Medulla oblongata (tissue), 1 donor: ENCODE measurements around the gene RHD.
"Not testable (repeated sequence)": the region's sequence is repeated elsewhere in the genome, so short reads cannot be mapped to it uniquely, and the experiment has no call there.

ENCODE experiments used
- DNase-seq: peaks from one replicate; pipeline ENCODE4 v3.0.0-alpha.2; 2015; ENCODE audit errors: extremely low spot score

The RHD gene

DNA sequence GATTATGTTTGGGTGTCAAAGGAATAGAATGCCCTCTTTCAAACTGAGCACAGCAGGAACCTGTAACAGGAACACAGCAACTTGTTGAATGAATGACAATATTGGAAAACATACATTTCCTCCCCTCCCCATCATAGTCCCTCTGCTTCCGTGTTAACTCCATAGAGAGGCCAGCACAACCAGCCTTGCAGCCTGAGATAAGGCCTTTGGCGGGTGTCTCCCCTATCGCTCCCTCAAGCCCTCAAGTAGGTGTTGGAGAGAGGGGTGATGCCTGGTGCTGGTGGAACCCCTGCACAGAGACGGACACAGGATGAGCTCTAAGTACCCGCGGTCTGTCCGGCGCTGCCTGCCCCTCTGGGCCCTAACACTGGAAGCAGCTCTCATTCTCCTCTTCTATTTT lies at the start of gene RHD:
Gene RHD, plus strand, starts transcription at position 272 of the 400 bp plus-strand sequence. Its CDS starts 39 bp downstream, at position 311.
- DNase-seq: not testable (repeated sequence)

GRCh38 chr1:25222606-25223005 lies 49.7 kb upstream of the RHD start:
- DNase-seq: no peak

DNA sequence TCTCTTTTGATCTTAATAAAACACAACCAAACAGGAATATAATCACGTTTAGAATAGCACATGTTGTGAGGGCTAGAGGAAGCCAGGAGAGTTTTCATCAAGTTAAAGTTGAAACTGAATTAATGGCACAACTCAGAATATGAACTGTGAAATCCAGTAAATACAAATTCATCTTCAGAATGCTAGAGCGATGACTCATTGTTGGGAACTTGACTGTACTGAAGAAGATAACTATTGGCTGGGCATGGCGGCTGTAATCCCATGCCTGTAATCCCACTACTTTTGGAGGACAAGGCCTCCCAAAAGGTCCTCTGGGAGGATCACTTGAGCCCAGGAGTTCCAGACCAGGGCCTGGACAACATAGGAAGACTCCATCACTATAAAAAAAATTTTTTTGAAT lies 48.8 kb upstream of the RHD start:
- no peak for DNase-seq

GRCh38 chr1:25232027-25232865 lies 40.1 kb upstream of the RHD start, which contains the start of gene SYF2:
TSS of gene SYF2 (minus strand) at chr1:25232502. CDS start at chr1:25232467, 35 bp downstream.
- peak; percentile 97 for DNase-seq

DNA sequence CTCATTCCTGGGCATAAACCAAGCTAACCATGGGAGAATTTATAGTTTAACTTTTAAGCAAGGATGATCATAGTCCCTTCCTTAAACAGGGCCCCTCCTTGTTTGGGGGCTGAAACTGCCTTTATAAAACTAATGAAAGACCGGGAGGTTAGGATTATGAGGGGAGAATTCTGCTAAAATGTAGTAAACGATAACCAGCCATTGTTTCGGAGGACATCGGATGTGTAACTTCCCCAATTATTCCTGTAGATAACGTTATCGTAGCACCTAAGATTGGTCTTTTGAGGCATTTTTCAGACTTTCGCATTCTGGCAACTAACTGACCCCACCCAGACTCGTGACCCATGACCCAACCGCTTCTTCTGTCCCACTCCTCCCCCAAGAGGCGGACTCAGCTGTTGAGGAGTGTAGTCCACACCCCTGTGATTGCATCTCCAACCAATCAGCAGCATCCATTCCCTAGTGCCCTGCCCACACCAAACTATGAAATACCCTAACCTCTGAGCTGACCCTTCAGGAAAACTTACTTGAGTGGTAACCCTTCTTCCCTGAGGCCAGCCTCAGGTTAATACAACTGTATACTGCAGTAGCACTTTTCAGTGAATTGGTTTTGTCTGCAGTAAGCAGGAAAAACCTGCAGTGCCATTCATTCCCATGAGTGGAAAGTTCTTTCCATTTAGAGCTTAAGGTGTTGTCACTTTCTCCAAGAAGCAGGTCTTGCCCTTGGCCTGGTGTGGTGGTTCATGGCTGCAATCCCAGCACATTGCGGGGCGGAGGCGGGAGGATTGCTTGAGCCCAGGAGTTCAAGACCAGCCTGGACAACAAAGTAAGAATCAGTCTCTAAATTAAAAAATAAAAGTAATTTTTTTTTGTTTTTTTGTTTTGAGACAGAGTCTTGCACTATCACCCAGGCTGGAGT lies 39.2 kb upstream of the RHD start:
- DNase-seq: peak; percentile 92

GRCh38 chr1:25235411-25235810 lies 36.9 kb upstream of the RHD start:
- not testable (repeated sequence) for DNase-seq

DNA sequence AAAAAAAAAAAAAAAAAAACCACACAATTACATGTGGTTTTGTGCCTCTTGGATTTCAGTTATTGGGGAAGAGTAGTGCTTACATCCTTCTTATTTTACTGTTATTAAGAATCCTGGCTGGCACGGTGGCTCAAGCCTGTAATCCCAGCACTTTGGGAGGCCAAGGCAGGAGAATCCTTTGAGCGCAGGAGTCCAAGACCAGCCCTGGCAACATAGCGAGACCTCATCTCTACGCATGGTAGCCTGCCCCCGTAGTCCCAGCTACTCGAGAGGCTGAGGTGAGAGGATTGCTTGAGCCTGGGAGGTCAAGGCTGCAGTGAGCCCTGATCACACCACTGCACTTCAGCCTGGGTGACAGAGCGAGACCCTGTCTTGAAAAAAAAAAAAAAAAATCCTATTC lies 36.0 kb upstream of the RHD start:
- DNase-seq: not testable (repeated sequence)

- DNase-seq: no peak
Observed at GRCh38 chr1:25238046-25238445, 34.3 kb upstream of the RHD start.

GRCh38 chr1:25239681-25240541 lies 32.4 kb upstream of the RHD start:
- peak; percentile 88 for DNase-seq

- DNase-seq: no peak
Observed at GRCh38 chr1:25243907-25244306, 28.4 kb upstream of the RHD start.

DNA sequence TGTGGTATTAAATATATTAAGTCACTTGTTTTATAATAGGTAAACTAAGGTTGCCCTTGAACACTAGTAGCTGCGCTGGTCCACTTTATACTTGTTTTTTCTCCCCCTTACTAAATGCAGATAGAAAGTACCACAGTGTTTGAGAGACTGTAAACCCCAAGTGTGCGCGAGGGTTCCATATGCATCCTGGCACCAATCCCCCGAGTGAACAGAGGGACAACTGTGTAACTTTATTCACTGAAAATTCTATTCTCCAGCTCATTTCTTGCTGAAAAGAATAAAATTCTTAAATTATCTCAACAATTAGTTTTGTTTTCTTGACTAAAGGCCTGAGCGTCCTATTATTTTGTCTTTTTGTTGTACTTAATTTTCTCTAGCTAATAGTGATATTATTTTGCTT lies 26.9 kb upstream of the RHD start:
- DNase-seq: peak; percentile 49

GRCh38 chr1:25245809-25246599 lies 26.3 kb upstream of the RHD start:
- no peak for DNase-seq

- DNase-seq: no peak
Observed at GRCh38 chr1:25246600-25247023, 25.7 kb upstream of the RHD start.

DNA sequence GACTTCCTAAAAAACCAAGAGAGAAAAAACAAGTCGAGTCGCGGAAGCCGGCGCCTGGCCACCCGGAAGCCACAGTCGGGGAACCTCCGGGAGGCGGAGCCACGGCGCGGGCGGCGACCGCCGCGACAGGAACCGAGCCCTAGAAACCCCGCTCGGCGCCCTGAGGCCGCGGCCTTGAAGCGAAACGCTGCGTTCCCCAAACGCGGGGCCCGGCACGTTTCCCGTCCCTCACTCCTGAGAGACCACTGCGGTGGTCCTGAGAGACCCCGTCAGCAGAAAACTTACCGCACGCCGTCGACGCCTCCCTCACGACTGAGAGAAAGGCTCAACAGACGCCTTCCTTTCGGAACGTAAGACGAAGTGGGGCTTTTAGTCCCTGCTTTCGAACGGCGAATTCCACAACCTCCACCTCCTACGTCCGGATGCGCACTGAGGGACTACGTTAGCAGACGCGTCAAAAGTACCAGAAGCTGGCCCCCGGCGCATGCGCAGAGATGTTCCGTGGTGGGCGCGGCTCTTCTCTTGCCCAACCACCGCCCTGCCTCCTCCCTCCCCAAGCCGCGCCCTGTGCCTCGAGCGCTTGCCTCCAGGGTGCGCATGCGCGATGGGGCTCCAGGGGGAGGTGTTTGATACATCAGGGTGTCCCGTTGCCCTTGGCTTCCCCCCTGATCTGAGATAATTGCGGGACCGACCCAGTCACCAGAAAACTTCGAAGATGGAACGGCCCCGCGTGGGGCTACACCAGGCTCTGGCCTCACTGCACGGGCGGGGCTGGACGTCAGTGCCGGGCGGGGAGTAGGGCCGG lies 25.1 kb upstream of the RHD start, which contains the start of gene RSRP1:
Gene RSRP1, minus strand, starts transcription at position 431 of the 805 bp plus-strand sequence. CDS start 491 bp downstream, outside the sequence.
- peak; percentile 100 for DNase-seq

DNA sequence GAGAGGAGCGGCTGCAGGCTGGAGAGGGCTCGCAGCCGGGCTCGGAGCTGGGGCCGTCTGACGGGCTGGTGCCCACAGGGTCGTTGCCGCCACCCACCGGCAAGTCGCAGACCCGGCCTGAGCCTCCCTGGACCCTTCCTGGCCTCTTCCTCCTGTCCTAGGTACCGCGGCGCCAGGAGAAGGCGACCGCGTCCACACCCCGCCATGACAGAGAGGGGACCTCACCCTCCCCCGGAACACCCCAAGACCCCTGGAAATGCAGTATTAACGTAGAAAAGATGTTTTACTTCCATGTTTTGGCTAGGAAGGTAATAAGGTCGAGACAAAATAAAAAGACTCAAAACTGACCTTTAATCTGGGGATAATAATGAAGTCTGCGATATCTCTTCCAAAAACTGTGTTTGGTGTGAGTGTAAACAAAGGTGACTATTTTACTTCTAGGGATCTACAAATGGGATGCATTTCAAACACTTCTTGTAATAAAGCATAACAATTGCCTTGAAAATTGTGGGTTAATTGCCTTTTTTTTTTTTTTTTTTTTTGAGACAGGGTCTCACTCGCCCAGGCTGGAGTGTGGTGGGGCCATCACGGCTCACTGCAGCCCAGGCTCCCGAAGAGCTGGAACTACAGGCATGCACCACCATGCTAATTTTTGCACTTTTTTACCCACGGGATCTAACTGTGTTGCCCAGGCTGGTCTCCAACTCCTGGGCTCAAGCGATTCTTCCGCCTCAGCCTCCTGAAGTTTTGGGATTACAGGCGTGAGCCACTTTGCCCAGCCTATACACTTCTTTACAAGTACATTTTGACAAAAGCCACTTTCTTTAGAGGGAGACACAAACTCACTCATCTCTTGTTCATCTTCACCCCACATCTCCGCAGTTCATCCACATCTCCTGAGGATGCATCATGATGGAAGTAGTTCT lies 24.2 kb upstream of the RHD start:
- DNase-seq: no peak

DNA sequence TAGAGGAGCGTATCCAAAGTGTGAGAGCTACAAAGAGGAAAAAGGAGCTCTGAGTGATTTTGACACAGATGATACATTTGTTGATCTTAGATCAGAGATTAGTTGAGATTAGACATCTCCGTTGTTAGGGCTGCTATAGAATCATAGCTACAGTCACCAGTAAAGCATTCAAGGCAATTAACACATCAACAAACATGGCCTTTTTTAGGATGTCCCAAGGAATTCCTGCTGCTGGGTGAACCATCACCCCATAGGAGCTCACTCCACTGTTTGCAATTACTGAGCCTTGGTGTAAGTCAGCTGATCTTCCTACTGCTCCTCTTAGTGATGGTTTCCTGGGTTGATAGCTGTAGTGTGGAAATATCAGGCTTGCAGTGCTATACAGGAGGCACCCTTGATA lies 18.4 kb upstream of the RHD start:
- no peak for DNase-seq

- no peak for DNase-seq
Observed at GRCh38 chr1:25255706-25256577, 16.4 kb upstream of the RHD start.

DNA sequence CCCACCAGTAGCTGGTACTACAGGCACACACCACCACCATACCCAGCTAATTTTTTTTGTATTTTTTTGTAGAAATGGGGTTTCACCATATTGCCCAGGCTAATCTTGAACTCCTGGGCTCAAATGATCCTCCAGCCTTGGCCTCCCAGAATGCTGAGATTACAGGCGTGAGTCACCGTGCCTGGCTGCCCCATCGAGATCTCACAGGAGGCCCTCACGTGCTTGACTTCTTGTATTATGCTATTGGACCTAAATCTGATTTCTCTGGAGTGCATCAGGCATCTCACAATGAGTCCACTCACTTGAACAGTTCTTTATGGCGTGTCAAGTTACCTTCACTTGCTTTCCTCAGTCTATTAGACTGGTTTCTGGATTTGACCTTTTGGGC lies 15.7 kb upstream of the RHD start:
- DNase-seq: no peak
